ENCODE data around the gene PKHD1. TPM values are rescaled to one million over a fixed set of nuclear protein-coding genes. Genes with fewer than 3 reads are reported as not detected.

The PKHD1 gene
- total RNA-seq, 2 donors from 2014 or later, result 0.20 TPM

- H3K27ac ChIP-seq (ENCODE audit: low read depth, low read length), result no peak overlapping the region
- no peaks in the 10 kb centered on the region for H3K27me3 ChIP-seq (ENCODE audit: control insufficient read depth, insufficient read depth, low read length, poor library complexity, severe bottlenecking)
- Mint-ChIP-seq H3K27me3 (ENCODE audit: insufficient read depth) (no peaks in the 10 kb centered on the region), H3K36me3 (ENCODE audit: low read depth) (no peaks in the 10 kb centered on the region), H3K4me3 (no peak overlapping the region), H3K27ac (no peak overlapping the region), H3K9me3 (no peaks in the 10 kb centered on the region), H3K4me1 (peaks cover 2% of the 10 kb centered on the region)
- H3K4me1 ChIP-seq (ENCODE audit: control insufficient read depth, insufficient read depth, low read length), result no peaks in the 10 kb centered on the region
- DNase-seq, result no peak
- H3K4me3 ChIP-seq (ENCODE audit: low read length), result no peak overlapping the region
- no peaks in the 10 kb centered on the region for H3K9me3 ChIP-seq (ENCODE audit: control insufficient read depth, low read length)
- H3K9ac ChIP-seq (ENCODE audit: extremely low read depth, low read length, poor library complexity, severe bottlenecking), result no peak overlapping the region
- H3K36me3 ChIP-seq (ENCODE audit: control insufficient read depth, insufficient read depth, low read length), result no peaks in the 10 kb centered on the region
- TF ChIP-seq CTCF (conservative IDR thresholded peaks at IDR 0.05), result no peak
- 85 to 96% methylated on average over 6 to 8 of the region's 8 CpGs for WGBS, 2 experiments (ENCODE audit: insufficient coverage in 1 of 2, insufficient read length in 1 of 2)
Observed at GRCh38 chr6:52053038-52053695, 34.2 kb downstream of the PKHD1 start.

- Histone ChIP-seq H3K27me3 (ENCODE audit: control insufficient read depth, insufficient read depth, low read length, poor library complexity, severe bottlenecking) (no peaks in the 10 kb centered on the region), H3K9me3 (ENCODE audit: control insufficient read depth, low read length) (no peaks in the 10 kb centered on the region), H3K4me1 (ENCODE audit: control insufficient read depth, insufficient read depth, low read length) (no peaks in the 10 kb centered on the region), H3K36me3 (ENCODE audit: control insufficient read depth, insufficient read depth, low read length) (no peaks in the 10 kb centered on the region), H3K27ac (ENCODE audit: low read depth, low read length) (no peak overlapping the region), H3K4me3 (ENCODE audit: low read length) (no peak overlapping the region), H3K9ac (ENCODE audit: extremely low read depth, low read length, poor library complexity, severe bottlenecking) (no peak overlapping the region)
- peak; percentile 49 for DNase-seq
- no peaks in the 10 kb centered on the region for H3K9me3 Mint-ChIP-seq
- WGBS, 2 experiments (ENCODE audit: insufficient coverage in 1 of 2, insufficient read length in 1 of 2), result 71 to 100% methylated on average over 1 to 7 of the region's 7 CpGs
- no peaks in the 10 kb centered on the region for H3K36me3 Mint-ChIP-seq (ENCODE audit: low read depth)
- no peak overlapping the region for H3K4me3 Mint-ChIP-seq
- TF ChIP-seq CTCF (conservative IDR thresholded peaks at IDR 0.05), result no peak
- peaks cover 2% of the 10 kb centered on the region for H3K4me1 Mint-ChIP-seq
- no peaks in the 10 kb centered on the region for H3K27me3 Mint-ChIP-seq (ENCODE audit: insufficient read depth)
- no peak overlapping the region for H3K27ac Mint-ChIP-seq
Observed at GRCh38 chr6:52050051-52050405, 37.4 kb downstream of the PKHD1 start.

DNA sequence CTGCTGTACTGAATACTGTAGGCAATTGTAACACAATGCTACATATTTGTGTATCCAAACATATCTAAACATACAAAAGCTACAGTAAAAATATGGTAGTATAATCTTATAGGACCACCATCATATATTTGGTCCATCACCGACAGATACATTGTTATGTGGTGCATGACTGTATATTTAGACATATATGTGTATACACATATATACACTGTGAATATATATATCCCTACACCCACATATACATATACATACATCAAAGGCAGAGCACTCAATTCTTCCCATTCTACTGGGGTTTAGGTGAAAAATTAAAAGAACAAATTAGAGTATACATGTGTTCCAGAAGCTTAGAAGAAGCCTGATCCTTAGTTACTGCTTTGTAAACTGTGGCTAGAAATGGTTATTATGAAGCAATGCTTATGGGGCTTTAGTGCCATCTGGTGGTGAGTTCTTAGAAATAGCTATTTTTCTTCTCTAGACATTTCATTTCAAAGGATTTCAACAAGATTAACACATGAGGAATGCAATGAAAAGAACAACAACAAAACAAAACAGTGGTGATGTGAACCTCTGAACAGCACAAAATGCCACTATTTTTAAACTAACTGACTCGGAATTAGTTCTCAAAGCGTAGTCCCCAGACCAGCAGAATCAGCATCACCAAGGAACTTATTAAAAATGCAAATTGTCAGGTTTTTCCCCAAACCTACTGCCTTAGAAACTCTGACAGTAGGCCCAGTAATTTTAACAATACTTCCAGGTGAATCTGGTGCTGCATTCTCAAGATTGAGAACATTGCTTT lies 38.0 kb downstream of the PKHD1 start:
- Mint-ChIP-seq H3K4me1 (peaks cover 2% of the 10 kb centered on the region), H3K27me3 (ENCODE audit: insufficient read depth) (no peaks in the 10 kb centered on the region), H3K36me3 (ENCODE audit: low read depth) (no peaks in the 10 kb centered on the region), H3K27ac (no peak overlapping the region), H3K4me3 (no peak overlapping the region), H3K9me3 (no peaks in the 10 kb centered on the region)
- no peak overlapping the region for H3K27ac ChIP-seq (ENCODE audit: low read depth, low read length)
- H3K36me3 ChIP-seq (ENCODE audit: control insufficient read depth, insufficient read depth, low read length), result no peaks in the 10 kb centered on the region
- WGBS, 2 experiments (ENCODE audit: insufficient coverage in 1 of 2, insufficient read length in 1 of 2), result 20 to 25% methylated on average over 2 of the region's 3 CpGs
- H3K27me3 ChIP-seq (ENCODE audit: control insufficient read depth, insufficient read depth, low read length, poor library complexity, severe bottlenecking), result no peaks in the 10 kb centered on the region
- TF ChIP-seq CTCF (conservative IDR thresholded peaks at IDR 0.05), result peak; percentile 85
- H3K9ac ChIP-seq (ENCODE audit: extremely low read depth, low read length, poor library complexity, severe bottlenecking), result no peak overlapping the region
- no peaks in the 10 kb centered on the region for H3K9me3 ChIP-seq (ENCODE audit: control insufficient read depth, low read length)
- H3K4me1 ChIP-seq (ENCODE audit: control insufficient read depth, insufficient read depth, low read length), result no peaks in the 10 kb centered on the region
- no peak overlapping the region for H3K4me3 ChIP-seq (ENCODE audit: low read length)
- no peak for DNase-seq
